Naive thymus-derived CD8-positive, alpha-beta T cell (primary cell): ENCODE data around the gene TXNRD1. TPM values are rescaled to one million over a fixed set of nuclear protein-coding genes. Genes with fewer than 3 reads are reported as not detected.
A peak's percentile ranks its signal among the peaks of the same experiment; 100 is the strongest.

Source experiments
- ATAC-seq, 2 donors: fragments of 150-1000 bp; cut with Tn5 transposase in 1 of 2; sonication (Bioruptor Pico), chemical (Tn5 transposase) in 1 of 2; 1 replicate in 1 of 2; 2 replicates in 1 of 2; pipeline ENCODE4 v1.10.0; 2021; ENCODE audit warnings: mild to moderate bottlenecking in 2 of 2, moderate library complexity in 2 of 2
- POLR2A ChIA-PET: fragments of 350-600 bp; sonication (Branson Sonifier 250); formaldehyde crosslinking; loops from one replicate; lab custom pipeline; 2021; ENCODE audit warnings: antibody characterized with exemption; lab: Charles Lee
- DNase-seq, 10 donors: peaks; one replicate each; pipeline versions ENCODE4 v3.0.0 to v3.0.0-alpha.2; 2020 to 2022
- H3K27ac Mint-ChIP-seq, 10 donors: one replicate each; pipeline ENCODE4 v1.8.0; 2020 to 2022; ENCODE audit warnings: mild to moderate bottlenecking in 10 of 10, mixed read lengths in 10 of 10, moderate library complexity in 4 of 10, inconsistent platforms in 1 of 10
- H3K27me3 Mint-ChIP-seq, 5 donors: one replicate each; pipeline ENCODE4 v1.8.0; 2021 to 2022; ENCODE audit warnings: mixed read lengths in 5 of 5
- H3K36me3 Mint-ChIP-seq, 3 donors: one replicate each; pipeline ENCODE4 v1.8.0; 2020 to 2022; ENCODE audit warnings: mixed read lengths in 3 of 3, mild to moderate bottlenecking in 2 of 3, inconsistent platforms in 1 of 3
- H3K4me1 Mint-ChIP-seq, 4 donors: one replicate each; pipeline ENCODE4 v1.8.0; 2021 to 2022; ENCODE audit warnings: mixed read lengths in 4 of 4
- H3K4me3 Mint-ChIP-seq, 10 donors: one replicate each; pipeline ENCODE4 v1.8.0; 2020 to 2022; ENCODE audit warnings: mild to moderate bottlenecking in 10 of 10, mixed read lengths in 10 of 10, moderate library complexity in 6 of 10, inconsistent platforms in 1 of 10
- H3K9me3 Mint-ChIP-seq, 9 donors: one replicate each; pipeline ENCODE4 v1.8.0; 2020 to 2022; ENCODE audit warnings: mixed read lengths in 9 of 9, mild to moderate bottlenecking in 3 of 9, inconsistent platforms in 1 of 9, moderate library complexity in 1 of 9
- polyA plus RNA-seq, 3 donors: library from polyadenylated mRNA; unstranded; fragments of 300-500 nt; fragmentation: Illumina TruSeq; gene quantifications; one replicate each; pipeline ENCODE4 v1.2.3, GENCODE V29; 2021
- total RNA-seq, 8 experiments: library from RNA in 2 of 8; stranded (reverse) in 2 of 8; gene quantifications; one replicate each; pipeline ENCODE4 v1.2.3 and lab custom pipeline; 2021 to 2026

Gene TXNRD1
- total and polyA plus RNA-seq, 5 experiments from 2014 or later: 18.7 to 102 (median 29.6) TPM

GRCh38 chr12:104354868-104355570, 139.4 kb downstream of the TXNRD1 start:
- Mint-ChIP-seq H3K4me3 (no peak overlapping the region), H3K4me1 (no peaks in the 10 kb centered on the region), H3K9me3 (no peaks in the 10 kb centered on the region), H3K27me3 (no peaks in the 10 kb centered on the region), H3K36me3 (peaks cover 0 to 12% (median 0%) of the 10 kb centered on the region in 3 donors), H3K27ac (no peak overlapping the region)
- DNase-seq: no peak
- no peak for ATAC-seq
- POLR2A ChIA-PET: no interaction called here

- no peaks in the 10 kb centered on the region for H3K4me1 Mint-ChIP-seq
- no peak for DNase-seq
- POLR2A ChIA-PET: interaction anchor here (0.5 kb wide), 1 partner anchor 189 kb away, joined by 6 read pairs; no protein-coding TSS in a partner anchor
- H3K4me3 Mint-ChIP-seq: no peak overlapping the region
- H3K9me3 Mint-ChIP-seq: peaks cover 0 to 3% (median 0%) of the 10 kb centered on the region in 9 donors
- ATAC-seq: no peak
- peaks cover 0 to 9% (median 0%) of the 10 kb centered on the region in 3 donors for H3K36me3 Mint-ChIP-seq
- H3K27me3 Mint-ChIP-seq: no peaks in the 10 kb centered on the region
- no peak overlapping the region for H3K27ac Mint-ChIP-seq
Observed at GRCh38 chr12:104355630-104356029, 140.1 kb downstream of the TXNRD1 start.

GRCh38 chr12:104356231-104357115, 140.9 kb downstream of the TXNRD1 start:
- ATAC-seq (no peak), DNase-seq (no peak)
- Mint-ChIP-seq H3K4me3 (no peak overlapping the region), H3K27ac (peak overlapping the region in 1 of 10 donors; percentile 18), H3K4me1 (no peaks in the 10 kb centered on the region), H3K9me3 (peaks cover 0 to 4% (median 0%) of the 10 kb centered on the region in 9 donors), H3K27me3 (no peaks in the 10 kb centered on the region), H3K36me3 (peaks cover 0 to 3% (median 0%) of the 10 kb centered on the region in 3 donors)
- POLR2A ChIA-PET: interaction anchor here (0.5 kb wide), 1 partner anchor 190 kb away, joined by 6 read pairs; no protein-coding TSS in a partner anchor

- H3K27ac Mint-ChIP-seq: no peak overlapping the region
- POLR2A ChIA-PET: no interaction called here
- ATAC-seq: no peak
- no peaks in the 10 kb centered on the region for H3K4me1 Mint-ChIP-seq
- no peaks in the 10 kb centered on the region for H3K27me3 Mint-ChIP-seq
- DNase-seq: no peak
- H3K9me3 Mint-ChIP-seq: peaks cover 0 to 4% (median 0%) of the 10 kb centered on the region in 9 donors
- no peaks in the 10 kb centered on the region for H3K36me3 Mint-ChIP-seq
- H3K4me3 Mint-ChIP-seq: no peak overlapping the region
Observed at GRCh38 chr12:104357421-104357952, 141.9 kb downstream of the TXNRD1 start.

GRCh38 chr12:104358353-104359003, 142.9 kb downstream of the TXNRD1 start:
- Mint-ChIP-seq H3K4me3 (no peak overlapping the region), H3K27ac (peak overlapping the region in 1 of 10 donors; percentile 36), H3K36me3 (no peaks in the 10 kb centered on the region), H3K9me3 (peaks cover 0 to 4% (median 0%) of the 10 kb centered on the region in 9 donors), H3K27me3 (no peaks in the 10 kb centered on the region), H3K4me1 (no peaks in the 10 kb centered on the region)
- POLR2A ChIA-PET: interaction anchor here (1.0 kb wide), 1 partner anchor 158 kb away, joined by 3 read pairs; no protein-coding TSS in a partner anchor
- ATAC-seq: peak; percentile 95
- peak; percentile 30 to 76 (median 64) for DNase-seq

GRCh38 chr12:104359216-104359615, 143.6 kb downstream of the TXNRD1 start:
- POLR2A ChIA-PET: no interaction called here
- H3K4me3 Mint-ChIP-seq: no peak overlapping the region
- no peak overlapping the region for H3K27ac Mint-ChIP-seq
- peaks cover 0 to 4% (median 0%) of the 10 kb centered on the region in 9 donors for H3K9me3 Mint-ChIP-seq
- no peaks in the 10 kb centered on the region for H3K27me3 Mint-ChIP-seq
- ATAC-seq: no peak
- H3K36me3 Mint-ChIP-seq: no peaks in the 10 kb centered on the region
- no peaks in the 10 kb centered on the region for H3K4me1 Mint-ChIP-seq
- DNase-seq: no peak

- H3K27me3 Mint-ChIP-seq: no peaks in the 10 kb centered on the region
- H3K27ac Mint-ChIP-seq: no peak overlapping the region
- ATAC-seq: no peak
- POLR2A ChIA-PET: interaction anchor here (0.6 kb wide), 1 partner anchor 512 kb away, joined by 4 read pairs; no protein-coding TSS in a partner anchor
- no peak overlapping the region for H3K4me3 Mint-ChIP-seq
- H3K9me3 Mint-ChIP-seq: peaks cover 0 to 4% (median 0%) of the 10 kb centered on the region in 9 donors
- no peaks in the 10 kb centered on the region for H3K36me3 Mint-ChIP-seq
- DNase-seq: no peak
- H3K4me1 Mint-ChIP-seq: no peaks in the 10 kb centered on the region
Observed at GRCh38 chr12:104360157-104360556, 144.6 kb downstream of the TXNRD1 start.

GRCh38 chr12:104360983-104361707, 145.6 kb downstream of the TXNRD1 start:
- Mint-ChIP-seq H3K9me3 (peaks cover 0 to 4% (median 0%) of the 10 kb centered on the region in 9 donors), H3K4me1 (no peaks in the 10 kb centered on the region), H3K4me3 (no peak overlapping the region), H3K36me3 (no peaks in the 10 kb centered on the region), H3K27me3 (no peaks in the 10 kb centered on the region), H3K27ac (no peak overlapping the region)
- DNase-seq (no peak), ATAC-seq (no peak)
- POLR2A ChIA-PET: no interaction called here

- H3K36me3 Mint-ChIP-seq: peaks cover 0 to 5% (median 0%) of the 10 kb centered on the region in 3 donors
- H3K4me1 Mint-ChIP-seq: peaks cover 0 to under 1% (median under 1%) of the 10 kb centered on the region in 4 donors
- POLR2A ChIA-PET: interaction anchor here (0.6 kb wide), 1 partner anchor 149 kb away, joined by 3 read pairs; no protein-coding TSS in a partner anchor
- no peak for ATAC-seq
- no peaks in the 10 kb centered on the region for H3K27me3 Mint-ChIP-seq
- DNase-seq: no peak
- no peak overlapping the region for H3K4me3 Mint-ChIP-seq
- peaks cover 0 to 20% (median 3%) of the 10 kb centered on the region in 9 donors for H3K9me3 Mint-ChIP-seq
- peak overlapping the region in 1 of 10 donors; percentile 35 for H3K27ac Mint-ChIP-seq
Observed at GRCh38 chr12:104365921-104366410, 150.4 kb downstream of the TXNRD1 start.

- Mint-ChIP-seq H3K27ac (no peak overlapping the region), H3K4me1 (peaks cover 12 to 16% (median 15%) of the 10 kb centered on the region in 4 donors), H3K27me3 (no peaks in the 10 kb centered on the region), H3K9me3 (peaks cover 0 to 20% (median 3%) of the 10 kb centered on the region in 9 donors), H3K36me3 (peaks cover 0 to 5% (median 0%) of the 10 kb centered on the region in 3 donors), H3K4me3 (no peak overlapping the region)
- POLR2A ChIA-PET: interaction anchor here (0.6 kb wide), 1 partner anchor 11 kb away, joined by 7 read pairs; no protein-coding TSS in a partner anchor
- ATAC-seq: no peak
- no peak for DNase-seq
Observed at GRCh38 chr12:104369708-104370107, 154.1 kb downstream of the TXNRD1 start.
